Measurements from ENCODE around the gene PASK. TPM values are rescaled to one million over a fixed set of nuclear protein-coding genes. Genes with fewer than 3 reads are reported as not detected.

The PASK gene
- total RNA-seq, 1 experiment from 2014 or later = 21.1 TPM

DNA sequence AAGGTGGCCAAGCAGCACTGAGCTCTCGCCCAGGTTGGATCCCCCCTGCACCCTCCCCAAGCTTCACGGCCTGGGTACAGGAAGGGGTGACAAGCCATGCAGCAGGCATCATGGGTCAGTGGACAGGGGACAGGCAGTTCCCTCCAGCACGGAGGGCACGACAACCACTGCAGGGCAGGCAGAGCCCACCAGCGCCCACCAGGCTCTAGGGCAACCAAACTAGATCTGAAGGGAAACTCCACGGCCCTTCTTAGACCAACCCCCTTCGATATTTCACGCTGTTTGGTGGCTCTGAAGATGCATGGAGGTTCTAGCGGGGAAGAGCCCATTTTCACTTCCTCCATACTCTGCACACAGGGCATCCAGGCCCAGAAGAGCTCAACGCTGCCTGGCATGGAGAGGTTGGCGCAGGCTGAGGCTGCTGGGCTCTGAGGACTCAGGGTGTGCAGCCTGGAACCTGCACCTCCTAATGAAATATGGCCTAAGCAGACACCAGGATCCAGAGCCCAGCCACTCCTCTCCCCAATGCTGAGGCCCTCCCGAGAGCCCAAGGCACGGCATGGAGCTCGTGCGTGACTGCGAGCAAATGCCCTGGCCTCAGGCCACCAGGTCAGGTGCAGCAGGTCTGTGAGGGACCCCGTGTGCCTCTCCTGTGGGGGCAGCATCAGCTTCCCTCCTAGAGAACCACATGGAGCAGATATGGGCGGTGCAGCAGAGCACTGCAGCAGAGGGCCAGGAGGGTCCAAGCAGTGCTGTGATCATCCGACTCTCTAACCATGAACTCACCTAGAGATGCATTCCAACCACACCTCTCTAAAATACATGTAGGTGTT lies 38.4 kb downstream of the PASK start:
- BruUV-seq (replicated peaks) = no TSS peak
- ChIA-PET CTCF (no interaction called here), POLR2A (no interaction called here)
- H3K4me3 ChIP-seq (ENCODE audit: low read depth, low read length) = no peak overlapping the region
- Mint-ChIP-seq H3K4me1 (ENCODE audit: low read depth, unreplicated experiment) (no peaks in the 10 kb centered on the region), H3K27me3 (ENCODE audit: insufficient read depth, unreplicated experiment) (no peaks in the 10 kb centered on the region), H3K9me3 (ENCODE audit: unreplicated experiment) (no peaks in the 10 kb centered on the region), H3K27ac (ENCODE audit: unreplicated experiment) (no peak overlapping the region), H3K36me3 (ENCODE audit: insufficient read depth, unreplicated experiment) (no peaks in the 10 kb centered on the region), H3K4me3 (ENCODE audit: unreplicated experiment) (no peak overlapping the region)
- no peaks in the 10 kb centered on the region for H3K4me1 ChIP-seq
- intact Hi-C loops (cut with micrococcal nuclease; ENCODE audit: unreplicated experiment) = no loop called here
- H3K27me3 ChIP-seq (replicated peaks; ENCODE audit: control insufficient read depth, insufficient read depth, low read length) = no peaks in the 10 kb centered on the region
- TF ChIP-seq, protein P1, sequence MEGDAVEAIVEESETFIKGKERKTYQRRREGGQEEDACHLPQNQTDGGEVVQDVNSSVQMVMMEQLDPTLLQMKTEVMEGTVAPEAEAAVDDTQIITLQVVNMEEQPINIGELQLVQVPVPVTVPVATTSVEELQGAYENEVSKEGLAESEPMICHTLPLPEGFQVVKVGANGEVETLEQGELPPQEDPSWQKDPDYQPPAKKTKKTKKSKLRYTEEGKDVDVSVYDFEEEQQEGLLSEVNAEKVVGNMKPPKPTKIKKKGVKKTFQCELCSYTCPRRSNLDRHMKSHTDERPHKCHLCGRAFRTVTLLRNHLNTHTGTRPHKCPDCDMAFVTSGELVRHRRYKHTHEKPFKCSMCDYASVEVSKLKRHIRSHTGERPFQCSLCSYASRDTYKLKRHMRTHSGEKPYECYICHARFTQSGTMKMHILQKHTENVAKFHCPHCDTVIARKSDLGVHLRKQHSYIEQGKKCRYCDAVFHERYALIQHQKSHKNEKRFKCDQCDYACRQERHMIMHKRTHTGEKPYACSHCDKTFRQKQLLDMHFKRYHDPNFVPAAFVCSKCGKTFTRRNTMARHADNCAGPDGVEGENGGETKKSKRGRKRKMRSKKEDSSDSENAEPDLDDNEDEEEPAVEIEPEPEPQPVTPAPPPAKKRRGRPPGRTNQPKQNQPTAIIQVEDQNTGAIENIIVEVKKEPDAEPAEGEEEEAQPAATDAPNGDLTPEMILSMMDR (IDR thresholded peaks at IDR 0.05; ENCODE audit: insufficient read depth in 1 of 2, low read depth in 1 of 2, low read length in 1 of 2, severe bottlenecking in 1 of 2, unreplicated experiment in 1 of 2) = no peak
- H3K9me3 ChIP-seq = no peaks in the 10 kb centered on the region
- H3K36me3 ChIP-seq (ENCODE audit: control insufficient read depth, insufficient read depth, low read length) = no peaks in the 10 kb centered on the region
- no peak for DNase-seq

DNA sequence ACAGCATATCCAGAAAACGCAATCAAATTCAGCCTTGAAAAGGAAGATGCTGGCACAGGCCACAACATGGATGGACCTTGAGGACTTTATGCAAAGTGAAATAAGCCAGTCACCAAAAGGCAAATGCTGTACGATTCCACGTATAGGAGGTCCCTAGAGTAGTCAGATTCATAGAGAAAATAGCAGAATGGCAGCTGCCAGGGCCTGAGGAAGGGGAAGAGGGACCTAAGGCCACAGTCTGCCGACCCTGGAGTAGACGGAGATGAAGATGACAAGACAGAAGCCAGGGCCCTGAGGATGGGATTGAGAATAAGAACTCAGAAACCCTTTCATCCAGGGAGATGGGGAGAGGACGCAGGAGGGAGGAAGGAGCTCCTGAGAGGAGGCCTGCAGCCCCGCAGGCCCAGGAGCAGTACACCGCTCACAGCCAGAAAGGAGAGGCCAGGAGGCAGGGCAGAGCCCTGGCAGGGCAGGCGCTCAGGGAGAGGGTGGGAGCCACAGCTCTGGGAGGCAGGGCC lies 39.1 kb downstream of the PASK start:
- no peaks in the 10 kb centered on the region for H3K27me3 Mint-ChIP-seq (ENCODE audit: insufficient read depth, unreplicated experiment)
- no peak overlapping the region for H3K27ac Mint-ChIP-seq (ENCODE audit: unreplicated experiment)
- no peaks in the 10 kb centered on the region for H3K9me3 ChIP-seq
- POLR2A ChIA-PET = no interaction called here
- no peaks in the 10 kb centered on the region for H3K9me3 Mint-ChIP-seq (ENCODE audit: unreplicated experiment)
- intact Hi-C loops (cut with micrococcal nuclease; ENCODE audit: unreplicated experiment) = no loop called here
- CTCF ChIA-PET = no interaction called here
- no peak overlapping the region for H3K4me3 ChIP-seq (ENCODE audit: low read depth, low read length)
- H3K4me3 Mint-ChIP-seq (ENCODE audit: unreplicated experiment) = no peak overlapping the region
- no peaks in the 10 kb centered on the region for H3K36me3 ChIP-seq (ENCODE audit: control insufficient read depth, insufficient read depth, low read length)
- no peaks in the 10 kb centered on the region for H3K4me1 ChIP-seq
- no peak for DNase-seq
- BruUV-seq (replicated peaks) = no TSS peak
- TF ChIP-seq, protein P1 (IDR thresholded peaks at IDR 0.05; ENCODE audit: insufficient read depth in 1 of 2, low read depth in 1 of 2, low read length in 1 of 2, severe bottlenecking in 1 of 2, unreplicated experiment in 1 of 2) = no peak
- no peaks in the 10 kb centered on the region for H3K27me3 ChIP-seq (replicated peaks; ENCODE audit: control insufficient read depth, insufficient read depth, low read length)
- H3K4me1 Mint-ChIP-seq (ENCODE audit: low read depth, unreplicated experiment) = no peaks in the 10 kb centered on the region
- H3K36me3 Mint-ChIP-seq (ENCODE audit: insufficient read depth, unreplicated experiment) = no peaks in the 10 kb centered on the region

DNA sequence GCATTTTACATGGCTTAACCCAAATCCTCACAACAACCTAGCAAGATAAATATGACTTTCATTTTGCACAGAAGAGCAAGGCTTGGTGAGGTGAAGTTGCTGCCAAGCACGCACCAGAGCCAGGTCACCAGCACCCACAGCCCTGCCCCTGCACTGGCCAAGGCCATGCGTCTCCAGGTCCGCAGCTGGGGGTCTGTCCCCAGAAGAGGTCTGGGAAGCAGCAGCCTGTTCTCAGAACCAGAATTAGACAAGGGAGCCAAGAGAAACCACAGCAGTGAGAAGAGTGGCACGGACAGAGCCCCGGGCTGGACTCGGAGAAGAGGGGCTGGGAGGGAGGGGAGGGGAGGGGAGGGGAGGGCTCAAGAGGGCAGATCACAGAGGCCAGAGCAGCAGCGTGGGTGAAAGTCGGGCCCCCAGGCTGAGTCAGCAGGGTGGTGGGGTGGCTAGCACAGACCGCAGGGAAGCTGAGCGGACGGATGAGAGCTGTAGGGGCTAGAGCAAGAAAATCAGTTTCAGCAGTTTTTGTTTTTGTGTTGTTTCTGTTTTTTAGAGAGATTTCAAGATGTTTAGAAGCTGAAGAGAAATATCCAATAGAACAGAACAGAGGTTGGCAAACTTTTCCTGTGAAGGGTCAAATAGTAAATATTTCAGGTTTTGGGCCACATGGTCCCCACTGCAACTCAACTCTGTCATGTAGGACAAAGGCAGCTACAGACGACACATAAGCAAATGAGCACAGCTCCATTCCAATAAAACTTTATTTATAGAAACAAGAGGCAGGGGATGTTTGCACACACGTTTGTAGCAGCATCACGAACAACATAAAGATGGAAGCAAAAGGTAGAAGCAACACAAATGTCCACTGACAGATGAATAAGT lies 39.8 kb downstream of the PASK start:
- intact Hi-C loops (cut with micrococcal nuclease; ENCODE audit: unreplicated experiment) = no loop called here
- H3K27me3 ChIP-seq (replicated peaks; ENCODE audit: control insufficient read depth, insufficient read depth, low read length) = no peaks in the 10 kb centered on the region
- POLR2A ChIA-PET = no interaction called here
- CTCF ChIA-PET = no interaction called here
- Mint-ChIP-seq H3K9me3 (ENCODE audit: unreplicated experiment) (no peaks in the 10 kb centered on the region), H3K27ac (ENCODE audit: unreplicated experiment) (no peak overlapping the region), H3K27me3 (ENCODE audit: insufficient read depth, unreplicated experiment) (no peaks in the 10 kb centered on the region), H3K4me3 (ENCODE audit: unreplicated experiment) (no peak overlapping the region), H3K36me3 (ENCODE audit: insufficient read depth, unreplicated experiment) (no peaks in the 10 kb centered on the region), H3K4me1 (ENCODE audit: low read depth, unreplicated experiment) (no peaks in the 10 kb centered on the region)
- no peak overlapping the region for H3K4me3 ChIP-seq (ENCODE audit: low read depth, low read length)
- H3K36me3 ChIP-seq (ENCODE audit: control insufficient read depth, insufficient read depth, low read length) = no peaks in the 10 kb centered on the region
- no peaks in the 10 kb centered on the region for H3K4me1 ChIP-seq
- no peaks in the 10 kb centered on the region for H3K9me3 ChIP-seq
- TF ChIP-seq, protein P1 (IDR thresholded peaks at IDR 0.05; ENCODE audit: insufficient read depth in 1 of 2, low read depth in 1 of 2, low read length in 1 of 2, severe bottlenecking in 1 of 2, unreplicated experiment in 1 of 2) = no peak
- BruUV-seq (replicated peaks) = no TSS peak
- no peak for DNase-seq

Measured in Caco-2 (cell line).